Measurements from ENCODE around the gene KRTAP5-7.

Gene KRTAP5-7

DNA sequence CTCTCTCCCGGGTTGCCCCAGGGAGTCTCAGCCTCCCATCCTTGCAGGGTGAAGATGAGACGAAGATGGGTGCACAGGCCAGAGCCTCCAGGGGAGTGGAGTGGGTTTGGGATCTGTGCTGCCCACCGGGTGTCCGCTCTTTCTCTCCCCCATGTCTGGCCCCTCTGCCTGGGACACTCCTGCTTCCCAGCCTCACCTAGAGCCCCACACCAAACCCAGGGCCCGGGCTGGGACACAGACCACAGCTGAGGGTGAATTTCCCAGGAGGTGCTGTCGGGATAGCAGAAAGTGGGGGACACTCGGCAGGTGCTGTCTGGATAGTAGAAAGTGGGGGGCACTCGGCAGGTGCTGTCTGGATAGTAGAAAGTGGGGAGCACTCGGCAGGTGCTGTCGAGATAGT is 25.0 kb upstream of the KRTAP5-7 start:
- no peak overlapping the region for H3K9ac ChIP-seq
- H4K20me1 ChIP-seq (ENCODE audit: insufficient read depth), result no peaks in the 10 kb centered on the region
- H3K79me2 ChIP-seq (ENCODE audit: insufficient read depth, low read depth), result no peaks in the 10 kb centered on the region
- H3K4me1 ChIP-seq (ENCODE audit: low read depth, poor library complexity, severe bottlenecking), result no peaks in the 10 kb centered on the region
- no peaks in the 10 kb centered on the region for H3K27me3 ChIP-seq (ENCODE audit: insufficient read depth, low read depth)
- no peaks in the 10 kb centered on the region for H3K36me3 ChIP-seq (ENCODE audit: insufficient read depth)
- no peak overlapping the region for H3K27ac ChIP-seq
- no peak overlapping the region for H3K4me2 ChIP-seq
- H2AFZ ChIP-seq (ENCODE audit: low read depth), result no peak overlapping the region
- TF ChIP-seq, protein P1, sequence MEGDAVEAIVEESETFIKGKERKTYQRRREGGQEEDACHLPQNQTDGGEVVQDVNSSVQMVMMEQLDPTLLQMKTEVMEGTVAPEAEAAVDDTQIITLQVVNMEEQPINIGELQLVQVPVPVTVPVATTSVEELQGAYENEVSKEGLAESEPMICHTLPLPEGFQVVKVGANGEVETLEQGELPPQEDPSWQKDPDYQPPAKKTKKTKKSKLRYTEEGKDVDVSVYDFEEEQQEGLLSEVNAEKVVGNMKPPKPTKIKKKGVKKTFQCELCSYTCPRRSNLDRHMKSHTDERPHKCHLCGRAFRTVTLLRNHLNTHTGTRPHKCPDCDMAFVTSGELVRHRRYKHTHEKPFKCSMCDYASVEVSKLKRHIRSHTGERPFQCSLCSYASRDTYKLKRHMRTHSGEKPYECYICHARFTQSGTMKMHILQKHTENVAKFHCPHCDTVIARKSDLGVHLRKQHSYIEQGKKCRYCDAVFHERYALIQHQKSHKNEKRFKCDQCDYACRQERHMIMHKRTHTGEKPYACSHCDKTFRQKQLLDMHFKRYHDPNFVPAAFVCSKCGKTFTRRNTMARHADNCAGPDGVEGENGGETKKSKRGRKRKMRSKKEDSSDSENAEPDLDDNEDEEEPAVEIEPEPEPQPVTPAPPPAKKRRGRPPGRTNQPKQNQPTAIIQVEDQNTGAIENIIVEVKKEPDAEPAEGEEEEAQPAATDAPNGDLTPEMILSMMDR (conservative IDR thresholded peaks at IDR 0.05; ENCODE audit: low read depth, low read length), result no peak
- H3K4me3 ChIP-seq (IDR thresholded peaks at IDR 0.05; ENCODE audit: insufficient read depth, low read depth, low read length), result no peak overlapping the region

DNA sequence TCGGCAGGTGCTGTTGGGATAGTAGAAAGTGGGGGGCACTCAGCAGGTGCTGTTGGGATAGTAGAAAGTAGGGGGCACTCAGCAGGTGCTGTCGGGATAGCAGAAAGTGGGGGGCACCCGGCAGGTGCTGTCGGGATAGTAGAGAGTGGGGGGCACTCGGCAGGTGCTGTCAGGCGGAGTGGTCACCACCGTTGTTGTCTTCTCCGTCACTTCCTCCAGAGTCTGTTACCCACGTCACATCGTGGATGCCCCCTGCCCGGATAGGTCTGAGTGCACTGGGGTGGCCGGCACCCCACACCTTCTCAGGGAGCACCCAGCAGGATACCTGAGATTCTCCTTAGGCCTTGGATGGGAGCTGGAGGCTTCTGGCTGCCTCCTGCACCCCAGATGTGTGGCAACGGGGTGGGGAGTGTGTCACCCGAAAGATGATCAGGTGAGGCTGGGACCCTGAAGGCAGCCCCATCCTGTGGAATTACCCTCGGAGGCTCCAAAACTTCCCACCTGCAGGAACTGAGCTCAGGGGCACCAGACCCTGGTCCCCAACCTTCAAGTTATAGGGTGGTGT is 24.1 kb upstream of the KRTAP5-7 start:
- Histone ChIP-seq H3K27ac (no peak overlapping the region), H3K4me3 (IDR thresholded peaks at IDR 0.05; ENCODE audit: insufficient read depth, low read depth, low read length) (no peak overlapping the region), H4K20me1 (ENCODE audit: insufficient read depth) (no peaks in the 10 kb centered on the region), H3K4me2 (no peak overlapping the region), H3K79me2 (ENCODE audit: insufficient read depth, low read depth) (no peaks in the 10 kb centered on the region), H3K27me3 (ENCODE audit: insufficient read depth, low read depth) (no peaks in the 10 kb centered on the region), H3K4me1 (ENCODE audit: low read depth, poor library complexity, severe bottlenecking) (no peaks in the 10 kb centered on the region), H2AFZ (ENCODE audit: low read depth) (no peak overlapping the region), H3K9ac (no peak overlapping the region), H3K36me3 (ENCODE audit: insufficient read depth) (no peaks in the 10 kb centered on the region)
- TF ChIP-seq, protein P1 (conservative IDR thresholded peaks at IDR 0.05; ENCODE audit: low read depth, low read length), result no peak

DNA sequence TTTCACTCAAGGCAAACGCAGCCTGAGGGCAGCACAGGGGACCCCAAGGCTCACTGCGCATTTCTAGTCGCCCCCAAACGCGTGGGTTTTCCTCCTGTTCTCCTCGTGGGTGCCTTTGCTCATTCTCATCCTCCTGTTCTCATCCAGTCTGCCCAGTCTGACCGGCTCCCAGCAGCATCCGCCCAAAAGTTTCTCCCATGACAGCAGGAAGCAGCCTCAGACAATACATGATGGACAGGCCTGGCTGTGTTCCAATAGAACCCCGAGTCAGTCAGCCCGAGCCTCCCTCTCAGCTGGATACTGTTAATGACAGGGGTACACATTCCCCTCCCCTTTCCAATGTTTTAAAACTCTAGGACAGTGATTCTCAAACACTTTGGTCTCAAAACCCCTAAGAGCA is 22.5 kb upstream of the KRTAP5-7 start:
- H4K20me1 ChIP-seq (ENCODE audit: insufficient read depth), result no peaks in the 10 kb centered on the region
- no peaks in the 10 kb centered on the region for H3K27me3 ChIP-seq (ENCODE audit: insufficient read depth, low read depth)

GRCh38 chr11:71505001-71505400 is 22.1 kb upstream of the KRTAP5-7 start:
- no peaks in the 10 kb centered on the region for H3K4me1 ChIP-seq (ENCODE audit: low read depth, poor library complexity, severe bottlenecking)
- no peak overlapping the region for H3K27ac ChIP-seq
- H3K27me3 ChIP-seq (ENCODE audit: insufficient read depth, low read depth), result no peaks in the 10 kb centered on the region
- H3K4me3 ChIP-seq (IDR thresholded peaks at IDR 0.05; ENCODE audit: insufficient read depth, low read depth, low read length), result no peak overlapping the region
- H3K9ac ChIP-seq, result no peak overlapping the region
- TF ChIP-seq, protein P1 (conservative IDR thresholded peaks at IDR 0.05; ENCODE audit: low read depth, low read length), result no peak
- no peak overlapping the region for H3K4me2 ChIP-seq
- H2AFZ ChIP-seq (ENCODE audit: low read depth), result no peak overlapping the region
- H3K79me2 ChIP-seq (ENCODE audit: insufficient read depth, low read depth), result no peaks in the 10 kb centered on the region
- H4K20me1 ChIP-seq (ENCODE audit: insufficient read depth), result no peaks in the 10 kb centered on the region
- H3K36me3 ChIP-seq (ENCODE audit: insufficient read depth), result no peaks in the 10 kb centered on the region

More for the DNA sequence above, 22.5 kb upstream of the KRTAP5-7 start:
- no peak overlapping the region for H3K4me3 ChIP-seq (IDR thresholded peaks at IDR 0.05; ENCODE audit: insufficient read depth, low read depth, low read length)
- H2AFZ ChIP-seq (ENCODE audit: low read depth), result no peak overlapping the region
- TF ChIP-seq, protein P1 (conservative IDR thresholded peaks at IDR 0.05; ENCODE audit: low read depth, low read length), result no peak
- no peaks in the 10 kb centered on the region for H3K36me3 ChIP-seq (ENCODE audit: insufficient read depth)
- no peak overlapping the region for H3K9ac ChIP-seq
- H3K4me1 ChIP-seq (ENCODE audit: low read depth, poor library complexity, severe bottlenecking), result no peaks in the 10 kb centered on the region
- H3K27ac ChIP-seq, result no peak overlapping the region
- no peak overlapping the region for H3K4me2 ChIP-seq
- H3K79me2 ChIP-seq (ENCODE audit: insufficient read depth, low read depth), result no peaks in the 10 kb centered on the region
